HG02840 (cell line): ENCODE measurements around the gene SLC31A2.

Experiments used
- ATAC-seq: cut with Tn5 transposase; IDR thresholded peaks from one replicate; pipeline ENCODE4 v1.9.1; 2021; ENCODE audit warnings: mild to moderate bottlenecking, moderate library complexity, moderate number of reproducible peaks; ENCODE audit not compliant: unreplicated experiment, low FRiP score

SLC31A2 gene

DNA sequence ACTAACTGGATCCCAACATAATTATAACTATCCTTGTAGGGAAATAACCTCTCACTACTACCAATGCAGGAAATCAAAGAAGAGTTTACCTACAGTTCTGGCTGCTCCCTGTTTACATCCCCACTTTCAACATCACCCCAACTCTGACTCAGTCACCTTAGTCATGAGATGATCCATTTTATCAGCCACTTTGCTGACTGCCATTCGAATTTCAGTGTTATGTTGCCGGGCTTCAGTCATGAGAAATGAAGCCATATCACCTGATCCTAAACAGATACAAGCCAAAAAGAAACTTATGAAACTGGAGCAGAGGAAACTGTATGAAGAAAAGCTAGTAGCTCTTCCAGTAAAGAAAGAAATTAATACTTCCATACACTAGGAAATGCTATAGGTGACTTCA lies 33.7 kb downstream of the SLC31A2 start:
- ATAC-seq = no peak

GRCh38 chr9:113185271-113185670 lies 34.5 kb downstream of the SLC31A2 start:
- no peak for ATAC-seq

GRCh38 chr9:113186137-113186755 lies 35.4 kb downstream of the SLC31A2 start:
- ATAC-seq = no peak

DNA sequence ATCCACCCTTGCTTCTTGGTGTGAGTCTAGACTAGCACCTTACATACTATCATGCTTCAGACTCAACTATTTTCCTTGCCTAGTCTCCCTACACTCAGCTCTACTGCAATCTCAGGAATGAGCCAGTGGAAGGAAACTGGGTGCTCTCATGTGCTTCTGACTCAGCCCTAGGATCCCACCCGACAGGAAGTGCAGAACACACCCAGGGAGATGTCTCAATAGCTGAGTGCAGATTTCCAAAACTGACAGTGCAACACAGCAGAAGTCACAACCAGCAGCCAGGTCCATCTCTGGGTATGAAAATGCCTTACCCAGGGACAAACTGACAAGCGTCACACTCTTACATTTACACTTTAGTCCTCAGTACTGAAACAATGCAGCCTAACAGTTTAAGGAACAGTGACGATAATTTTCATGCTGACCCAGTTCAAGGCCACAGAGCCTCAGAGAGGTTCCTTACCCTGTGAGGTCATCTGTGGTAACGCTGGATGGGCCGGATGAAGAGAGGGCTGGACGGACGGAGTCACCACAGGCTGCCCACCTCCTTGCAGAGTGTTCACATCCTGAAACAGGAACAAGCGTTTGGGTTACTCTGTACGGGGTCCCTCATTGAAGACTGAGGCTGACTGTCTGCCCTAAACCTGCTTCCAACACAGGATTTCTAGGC lies 37.3 kb downstream of the SLC31A2 start:
- ATAC-seq = no peak

- no peak for ATAC-seq
Observed at GRCh38 chr9:113192455-113192854, 41.6 kb downstream of the SLC31A2 start.

- ATAC-seq = no peak
Observed at GRCh38 chr9:113199683-113200329, 49.0 kb downstream of the SLC31A2 start.

GRCh38 chr9:113205432-113205831 lies 54.6 kb downstream of the SLC31A2 start:
- no peak for ATAC-seq

DNA sequence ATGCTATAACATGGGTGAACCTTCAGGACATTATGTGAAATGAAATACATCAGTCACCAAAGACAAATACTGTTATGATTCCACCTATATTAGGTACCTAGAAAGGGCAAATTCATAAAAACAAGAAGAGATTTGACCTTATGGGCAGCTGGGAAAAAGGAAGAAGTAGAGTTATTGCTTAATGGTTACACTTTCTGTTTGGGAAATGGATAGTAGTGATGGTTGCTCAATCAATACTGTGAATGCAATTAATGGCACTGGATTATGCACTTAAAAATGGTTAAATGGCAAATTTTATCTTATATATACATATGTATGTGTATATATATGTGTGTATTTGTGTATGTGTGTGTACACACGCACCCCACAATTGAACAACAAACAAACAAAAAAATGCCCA lies 55.1 kb downstream of the SLC31A2 start:
- ATAC-seq = no peak

DNA sequence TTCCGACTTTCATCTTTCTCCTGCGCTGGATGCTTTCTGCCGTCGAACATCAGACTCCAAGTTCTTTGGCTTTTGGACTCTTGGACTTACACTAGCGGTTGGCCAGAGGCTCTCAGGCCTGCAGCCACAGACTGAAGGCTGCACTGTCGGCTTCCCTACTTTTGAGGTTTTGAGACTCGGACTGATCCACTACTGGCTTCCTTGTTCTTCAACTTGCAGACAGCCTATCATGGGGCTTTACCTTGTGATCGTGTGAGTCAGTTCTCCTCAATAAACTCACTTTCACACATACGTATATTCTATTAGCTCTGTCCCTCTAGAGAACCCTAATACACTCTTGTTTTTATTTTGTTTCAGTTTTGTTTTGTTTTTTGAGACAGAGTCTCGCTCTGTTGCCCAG lies 60.0 kb downstream of the SLC31A2 start:
- no peak for ATAC-seq
